Glutamatergic neuron (in vitro differentiated cells): ENCODE data around the gene MED12. TPM values are rescaled to one million over a fixed set of nuclear protein-coding genes. Genes with fewer than 3 reads are reported as not detected.

Experiments
- DNase-seq: peaks from one replicate; pipeline ENCODE4 v3.0.0; 2022
- H3K27ac Mint-ChIP-seq: one replicate; pipeline ENCODE4 v1.8.0; 2020; ENCODE audit warnings: mild to moderate bottlenecking, mixed read lengths, inconsistent platforms; ENCODE audit not compliant: unreplicated experiment
- H3K27me3 Mint-ChIP-seq: one replicate; pipeline ENCODE4 v1.8.0; 2020; ENCODE audit warnings: mild to moderate bottlenecking, moderate library complexity, mixed read lengths, inconsistent platforms; ENCODE audit not compliant: unreplicated experiment
- H3K36me3 Mint-ChIP-seq: one replicate; pipeline ENCODE4 v1.8.0; 2020; ENCODE audit warnings: mild to moderate bottlenecking, mixed read lengths, inconsistent platforms; ENCODE audit not compliant: unreplicated experiment
- H3K4me1 Mint-ChIP-seq: one replicate; pipeline ENCODE4 v1.8.0; 2020; ENCODE audit warnings: mild to moderate bottlenecking, low read depth, mixed read lengths, inconsistent platforms; ENCODE audit not compliant: unreplicated experiment
- H3K4me3 Mint-ChIP-seq: one replicate; pipeline ENCODE4 v1.8.0; 2020; ENCODE audit warnings: mild to moderate bottlenecking, mixed read lengths, inconsistent platforms; ENCODE audit not compliant: unreplicated experiment
- H3K9me3 Mint-ChIP-seq: one replicate; pipeline ENCODE4 v1.8.0; 2020; ENCODE audit warnings: mild to moderate bottlenecking, moderate library complexity, mixed read lengths, inconsistent platforms; ENCODE audit not compliant: unreplicated experiment
- CTCF ChIP-seq: fragments of 200-600 bp; sonication (generic); IDR thresholded peaks from one replicate; pipeline ENCODE4 v1.5.0; 2021; ENCODE audit not compliant: partially characterized antibody, unreplicated experiment
- total RNA-seq: library from RNA; stranded (reverse); fragmentation: NEBNext Ultra II Directional; extraction: Animal tissue kit (Norgen Biotek cat#: 25700); gene quantifications from one replicate; pipeline ENCODE4 v1.2.1, GENCODE V29; 2021; ENCODE audit not compliant: unreplicated experiment

The MED12 gene
- total RNA-seq, 1 donor from 2014 or later: 87.4 TPM

DNA sequence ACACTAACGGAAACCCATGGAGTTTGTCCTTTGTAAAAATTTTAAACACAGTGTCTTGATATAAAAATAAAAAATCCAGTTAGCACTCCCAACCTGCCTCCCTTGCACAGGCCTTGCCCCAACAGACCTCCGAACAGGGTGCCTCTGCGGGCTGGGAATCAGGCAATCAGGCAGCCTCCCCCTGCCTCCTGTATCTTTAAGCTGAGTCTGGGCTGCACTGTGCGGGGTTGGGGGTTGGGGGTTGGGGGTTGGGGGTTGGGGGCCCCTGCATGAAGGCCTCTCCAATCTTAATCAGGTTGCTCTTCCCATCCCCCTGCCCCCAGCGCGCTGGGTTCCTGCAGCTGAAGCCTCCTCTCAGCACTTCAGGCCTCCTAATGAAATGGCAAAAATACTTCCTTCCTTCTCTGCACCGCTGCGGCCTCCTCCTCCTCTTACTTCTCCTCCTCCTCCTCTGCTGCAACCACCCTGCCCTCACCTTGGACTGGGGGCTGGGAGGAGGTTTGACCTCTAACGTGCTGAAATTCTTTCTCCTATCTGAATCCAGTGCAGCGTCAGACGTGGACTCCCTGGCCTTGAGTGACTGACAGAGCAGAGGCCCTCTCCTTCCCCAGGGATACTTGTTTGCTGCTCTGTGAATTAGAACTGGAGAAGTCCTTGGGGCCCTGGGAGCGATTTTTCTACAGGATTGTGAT lies 52.9 kb downstream of the MED12 start:
- Mint-ChIP-seq H3K4me3 (no peak overlapping the region), H3K27me3 (no peaks in the 10 kb centered on the region), H3K9me3 (peaks cover 2% of the 10 kb centered on the region), H3K27ac (no peak overlapping the region), H3K36me3 (no peaks in the 10 kb centered on the region), H3K4me1 (peaks cover 5% of the 10 kb centered on the region)
- no peak for TF ChIP-seq CTCF
- no peak for DNase-seq

DNA sequence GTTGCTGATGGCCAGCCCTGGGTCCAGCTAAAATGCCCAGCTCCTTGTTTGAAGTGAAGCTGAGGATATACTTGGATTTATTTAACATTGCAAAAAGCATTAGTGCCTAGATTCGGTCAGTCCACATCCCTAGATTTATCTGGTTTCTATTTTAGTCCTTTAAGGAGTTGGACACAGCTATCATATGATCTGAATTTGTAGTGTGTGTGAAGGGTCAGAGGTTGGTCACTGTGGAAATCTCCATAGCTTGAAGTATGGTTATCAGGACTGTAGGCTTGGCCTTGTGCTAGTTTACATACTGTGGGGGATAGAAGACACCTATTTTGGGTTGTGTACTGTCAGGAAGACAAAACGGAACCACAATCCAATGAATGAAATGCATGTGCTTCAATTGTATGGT lies 55.0 kb downstream of the MED12 start:
- no peaks in the 10 kb centered on the region for H3K27me3 Mint-ChIP-seq
- no peak overlapping the region for H3K27ac Mint-ChIP-seq

DNA sequence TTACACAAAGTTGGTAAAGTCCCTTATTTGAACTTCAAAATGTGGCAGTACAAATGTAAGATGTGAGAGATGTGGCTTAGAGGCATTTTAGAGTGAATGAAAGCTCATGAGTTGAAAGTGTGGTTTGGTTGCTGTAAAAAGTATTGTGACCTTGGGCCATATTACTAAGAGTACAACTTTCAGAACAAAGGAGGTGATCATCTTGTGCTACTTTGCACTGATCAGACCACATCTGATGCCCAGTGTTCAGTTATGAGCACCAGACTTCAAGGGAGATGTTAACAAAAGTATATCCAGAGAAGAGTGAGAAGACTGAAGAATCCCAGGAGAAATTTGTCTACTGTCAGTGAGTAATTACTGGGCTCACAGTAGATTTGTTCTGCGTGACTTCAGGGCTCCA lies 56.4 kb downstream of the MED12 start:
- TF ChIP-seq CTCF: no peak
- H3K9me3 Mint-ChIP-seq: peaks cover 3% of the 10 kb centered on the region
- H3K27me3 Mint-ChIP-seq: no peaks in the 10 kb centered on the region
- H3K36me3 Mint-ChIP-seq: no peaks in the 10 kb centered on the region
- H3K4me3 Mint-ChIP-seq: no peak overlapping the region
- H3K4me1 Mint-ChIP-seq: peaks cover 5% of the 10 kb centered on the region
- DNase-seq: no peak
- no peak overlapping the region for H3K27ac Mint-ChIP-seq

More for the DNA sequence above, 55.0 kb downstream of the MED12 start:
- TF ChIP-seq CTCF: no peak
- Mint-ChIP-seq H3K36me3 (no peaks in the 10 kb centered on the region), H3K9me3 (peaks cover 3% of the 10 kb centered on the region), H3K4me1 (peaks cover 5% of the 10 kb centered on the region), H3K4me3 (no peak overlapping the region)
- DNase-seq: no peak

- no peak overlapping the region for H3K4me3 Mint-ChIP-seq
- H3K4me1 Mint-ChIP-seq: peaks cover 5% of the 10 kb centered on the region
- no peak for DNase-seq
- no peaks in the 10 kb centered on the region for H3K27me3 Mint-ChIP-seq
- no peak for TF ChIP-seq CTCF
- H3K27ac Mint-ChIP-seq: no peak overlapping the region
- peaks cover 3% of the 10 kb centered on the region for H3K9me3 Mint-ChIP-seq
- H3K36me3 Mint-ChIP-seq: no peaks in the 10 kb centered on the region
Measured at GRCh38 chrX:71175531-71175930, 57.1 kb downstream of the MED12 start.

GRCh38 chrX:71177327-71177726 lies 58.9 kb downstream of the MED12 start:
- DNase-seq: no peak
- no peak for TF ChIP-seq CTCF
- Mint-ChIP-seq H3K4me1 (no peaks in the 10 kb centered on the region), H3K27ac (no peak overlapping the region), H3K9me3 (peaks cover 3% of the 10 kb centered on the region), H3K4me3 (peak overlapping the region; percentile 31), H3K27me3 (no peaks in the 10 kb centered on the region), H3K36me3 (no peaks in the 10 kb centered on the region)
